GM12874 (cell line): ENCODE data around the gene SLC4A5.

Experiments
- TF ChIP-seq, protein P1 (sequence below): IDR thresholded peaks from 2 replicates; pipeline ENCODE4 v1.5.1; 2011; ENCODE audit warnings: low read depth, mild to moderate bottlenecking, control low read depth, low read length, moderate library complexity; ENCODE audit not compliant: insufficient read depth

SLC4A5 gene

DNA sequence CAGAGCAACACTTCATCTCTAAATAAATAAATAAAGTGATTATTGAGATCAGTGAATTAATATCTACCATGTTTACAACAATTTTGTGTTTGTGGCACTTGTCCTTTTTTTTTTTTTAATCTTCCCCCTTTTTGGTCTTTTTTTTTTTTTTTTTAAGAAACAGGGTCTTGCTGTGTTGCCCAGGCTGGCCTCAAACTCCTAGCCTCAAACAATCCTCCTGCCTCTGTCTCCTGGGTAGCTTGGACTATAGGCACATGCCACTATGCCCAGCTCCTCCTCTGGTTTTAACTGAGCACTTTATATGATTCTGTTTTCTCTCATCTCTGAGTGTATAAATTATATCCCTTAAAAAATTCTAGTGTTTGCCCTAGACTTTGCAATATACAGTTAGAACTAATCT lies 30.3 kb downstream of the SLC4A5 start:
- TF ChIP-seq, protein P1, sequence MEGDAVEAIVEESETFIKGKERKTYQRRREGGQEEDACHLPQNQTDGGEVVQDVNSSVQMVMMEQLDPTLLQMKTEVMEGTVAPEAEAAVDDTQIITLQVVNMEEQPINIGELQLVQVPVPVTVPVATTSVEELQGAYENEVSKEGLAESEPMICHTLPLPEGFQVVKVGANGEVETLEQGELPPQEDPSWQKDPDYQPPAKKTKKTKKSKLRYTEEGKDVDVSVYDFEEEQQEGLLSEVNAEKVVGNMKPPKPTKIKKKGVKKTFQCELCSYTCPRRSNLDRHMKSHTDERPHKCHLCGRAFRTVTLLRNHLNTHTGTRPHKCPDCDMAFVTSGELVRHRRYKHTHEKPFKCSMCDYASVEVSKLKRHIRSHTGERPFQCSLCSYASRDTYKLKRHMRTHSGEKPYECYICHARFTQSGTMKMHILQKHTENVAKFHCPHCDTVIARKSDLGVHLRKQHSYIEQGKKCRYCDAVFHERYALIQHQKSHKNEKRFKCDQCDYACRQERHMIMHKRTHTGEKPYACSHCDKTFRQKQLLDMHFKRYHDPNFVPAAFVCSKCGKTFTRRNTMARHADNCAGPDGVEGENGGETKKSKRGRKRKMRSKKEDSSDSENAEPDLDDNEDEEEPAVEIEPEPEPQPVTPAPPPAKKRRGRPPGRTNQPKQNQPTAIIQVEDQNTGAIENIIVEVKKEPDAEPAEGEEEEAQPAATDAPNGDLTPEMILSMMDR, result no peak

DNA sequence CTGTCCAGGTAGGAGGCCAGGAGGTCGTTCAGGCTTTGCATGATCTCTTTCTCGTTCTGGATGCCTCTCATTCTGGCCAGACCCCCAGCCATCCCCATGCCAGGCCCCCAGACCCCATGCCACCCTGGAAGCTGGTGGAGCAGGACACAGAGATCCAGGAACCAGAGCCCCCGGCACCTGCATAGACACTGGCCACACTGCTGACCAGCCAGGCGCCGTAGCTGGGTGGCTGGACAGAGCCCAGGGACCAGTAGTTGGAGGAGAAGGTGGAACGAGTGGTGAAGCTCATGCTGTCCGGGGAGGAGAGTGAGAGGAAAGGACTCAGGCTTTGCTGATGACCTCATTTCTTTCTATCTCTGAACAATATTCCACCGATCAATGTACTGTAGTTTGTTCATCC lies 35.5 kb downstream of the SLC4A5 start:
- TF ChIP-seq, protein P1, result no peak

DNA sequence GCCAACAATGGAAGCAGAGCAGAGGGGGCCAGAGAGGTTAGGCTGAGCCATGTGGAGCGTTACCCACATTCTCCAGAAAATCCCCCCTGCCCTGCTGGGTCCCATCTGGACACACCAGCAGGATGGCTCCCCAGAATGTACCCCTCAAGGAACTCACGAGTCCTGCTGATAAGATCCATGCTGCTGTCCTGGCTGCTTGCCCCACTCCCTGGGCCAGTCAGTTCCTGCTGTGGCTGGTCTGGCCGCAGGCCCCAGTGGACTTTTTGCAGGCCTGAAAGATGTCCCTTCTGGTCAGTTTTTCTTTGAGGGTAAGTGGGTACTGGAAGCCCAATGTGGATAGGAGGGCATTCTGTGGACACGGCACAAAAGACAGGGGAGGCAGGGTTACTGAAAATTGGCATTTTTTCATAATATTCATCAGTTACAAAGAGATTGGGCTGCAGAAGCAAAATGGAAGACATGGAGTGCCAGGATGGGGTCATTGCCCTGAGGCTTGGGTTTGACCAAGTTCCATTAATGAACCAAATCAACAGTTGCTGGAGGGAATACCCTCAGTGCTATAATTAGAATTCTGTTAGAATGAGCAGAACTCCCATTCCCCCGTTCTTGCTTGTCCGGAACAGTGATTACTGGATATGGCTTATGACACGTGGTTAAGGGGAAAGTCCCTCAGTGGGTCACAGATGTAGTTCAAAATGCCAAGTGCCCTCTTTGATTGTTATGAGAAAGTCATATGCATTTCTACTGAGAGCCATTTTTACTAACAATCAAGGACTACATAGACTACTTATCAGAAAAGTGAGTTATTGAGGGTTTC lies 38.7 kb downstream of the SLC4A5 start:
- TF ChIP-seq, protein P1, result no peak

DNA sequence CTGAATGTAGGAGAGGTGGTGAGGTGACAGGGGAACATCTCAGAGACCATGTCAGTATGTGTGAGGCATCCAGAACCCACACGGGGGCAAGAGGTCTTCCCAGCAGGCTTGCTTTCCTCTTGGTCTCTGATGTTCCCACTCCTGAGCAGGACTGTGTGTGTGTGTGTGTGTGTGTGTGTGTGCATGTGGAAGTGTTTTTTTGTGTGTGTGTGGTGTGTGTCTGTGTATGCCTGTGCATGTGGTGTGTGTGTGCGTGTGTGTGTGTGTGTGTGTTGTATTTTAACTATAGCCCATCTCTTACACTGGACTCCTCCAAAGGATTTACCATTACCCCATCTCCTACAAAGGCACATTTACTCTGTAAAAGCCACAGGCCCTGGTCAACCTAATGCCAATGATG lies 40.4 kb downstream of the SLC4A5 start:
- TF ChIP-seq, protein P1, result no peak

DNA sequence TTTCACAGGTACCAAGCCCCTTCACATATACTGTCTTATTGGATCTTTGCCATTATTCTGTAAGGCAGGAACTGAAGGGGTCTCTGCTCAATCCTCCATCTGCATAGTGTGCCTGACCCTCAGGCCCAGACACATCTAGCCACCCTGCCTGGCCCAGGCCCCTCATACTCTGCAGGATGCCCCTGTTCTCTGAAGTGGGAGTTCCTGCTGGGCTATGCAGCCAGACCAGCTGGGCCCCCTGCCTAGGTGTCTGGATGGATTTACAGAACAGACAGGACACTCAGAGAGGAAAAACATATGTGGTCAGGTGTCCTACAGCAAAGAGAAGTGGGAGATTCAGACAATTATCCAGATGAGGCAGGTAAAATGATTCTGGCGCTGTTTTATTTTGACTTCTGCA lies 42.0 kb downstream of the SLC4A5 start:
- TF ChIP-seq, protein P1, result no peak

DNA sequence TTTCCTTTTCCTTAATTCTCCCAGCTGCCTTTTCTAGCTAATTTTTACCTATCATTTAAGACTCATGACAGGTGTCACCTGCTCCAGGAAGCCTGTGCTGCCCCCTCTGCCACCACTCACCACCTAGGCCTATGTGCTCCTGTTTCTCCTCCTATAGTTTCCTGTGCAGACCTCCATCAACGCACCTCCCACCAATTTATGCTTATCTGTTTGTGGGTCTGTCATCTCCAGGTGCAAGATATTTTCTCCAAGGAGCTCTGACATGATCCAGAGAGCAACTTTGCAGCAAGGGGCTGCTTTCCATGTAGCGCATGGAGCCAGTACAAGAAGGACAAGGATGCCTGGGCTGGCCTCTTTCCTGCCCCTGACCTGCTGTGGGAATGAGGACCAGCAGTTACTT lies 42.7 kb downstream of the SLC4A5 start:
- TF ChIP-seq, protein P1, result no peak

DNA sequence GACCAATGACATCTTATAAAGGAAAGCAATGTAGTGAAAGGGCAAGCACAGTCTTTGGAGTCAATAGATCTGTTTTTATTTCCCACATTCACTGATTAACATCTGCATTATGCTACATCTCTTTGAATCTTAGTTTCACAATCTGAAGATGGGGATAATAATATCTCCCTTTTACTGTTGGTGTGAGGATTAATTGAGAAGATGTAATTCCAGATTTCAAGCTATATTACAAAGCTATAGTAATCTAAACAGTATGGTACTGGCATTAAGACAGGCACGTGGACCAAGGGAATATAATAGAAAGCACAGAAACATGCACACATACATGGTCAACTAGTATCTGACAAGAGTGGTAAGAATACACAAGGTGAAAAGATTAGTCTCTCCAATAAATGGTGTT lies 45.3 kb downstream of the SLC4A5 start:
- TF ChIP-seq, protein P1, result no peak
